ENCODE data around the gene PDAP1.
"Not testable (repeated sequence)": the region's sequence is repeated elsewhere in the genome, so short reads cannot be mapped to it uniquely, and the experiment has no call there.

PDAP1 gene

GRCh38 chr7:99357701-99358490 lies 50.5 kb downstream of the PDAP1 start:
- H3K9me3 ChIP-seq: no peaks in the 10 kb centered on the region
- no peaks in the 10 kb centered on the region for H3K27me3 ChIP-seq
- H3K4me1 ChIP-seq: no peaks in the 10 kb centered on the region
- no peak overlapping the region for H3K27ac ChIP-seq
- no peak for DNase-seq
- intact Hi-C loops (cut with DNase I; ENCODE audit: low total_unique reads): no loop called here
- TF ChIP-seq CTCF (IDR thresholded peaks at IDR 0.05): no peak
- no peak overlapping the region for H3K4me3 ChIP-seq
- H3K36me3 ChIP-seq: peaks cover 88 to 99% (median 91%) of the 10 kb centered on the region in 3 donors

DNA sequence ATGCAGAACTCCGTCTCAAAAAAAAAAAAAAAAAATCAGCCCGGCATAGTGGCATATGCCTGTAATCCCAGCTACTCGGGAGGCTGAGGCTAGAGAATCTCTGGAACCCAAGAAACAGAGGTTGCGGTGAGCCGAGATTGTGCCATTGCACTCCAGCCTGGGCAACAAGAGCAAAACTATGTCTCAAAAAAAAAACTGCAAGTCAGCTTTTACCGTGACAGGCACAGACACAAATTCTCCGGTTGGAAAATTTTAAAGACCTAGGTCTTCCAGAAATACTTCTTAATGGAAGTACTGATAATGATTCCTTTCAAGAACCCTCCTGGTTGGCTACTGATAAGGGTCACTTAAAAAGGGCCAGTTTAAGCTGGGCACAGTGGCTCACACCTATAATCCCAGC lies 53.3 kb downstream of the PDAP1 start:
- Histone ChIP-seq H3K27me3 (no peaks in the 10 kb centered on the region), H3K4me3 (no peak overlapping the region), H3K36me3 (peaks cover 87 to 99% (median 92%) of the 10 kb centered on the region in 3 donors), H3K9me3 (no peaks in the 10 kb centered on the region), H3K27ac (no peak overlapping the region), H3K4me1 (no peaks in the 10 kb centered on the region)
- intact Hi-C loops (cut with DNase I; ENCODE audit: low total_unique reads): no loop called here
- DNase-seq: no peak
- no peak for TF ChIP-seq CTCF (IDR thresholded peaks at IDR 0.05)

DNA sequence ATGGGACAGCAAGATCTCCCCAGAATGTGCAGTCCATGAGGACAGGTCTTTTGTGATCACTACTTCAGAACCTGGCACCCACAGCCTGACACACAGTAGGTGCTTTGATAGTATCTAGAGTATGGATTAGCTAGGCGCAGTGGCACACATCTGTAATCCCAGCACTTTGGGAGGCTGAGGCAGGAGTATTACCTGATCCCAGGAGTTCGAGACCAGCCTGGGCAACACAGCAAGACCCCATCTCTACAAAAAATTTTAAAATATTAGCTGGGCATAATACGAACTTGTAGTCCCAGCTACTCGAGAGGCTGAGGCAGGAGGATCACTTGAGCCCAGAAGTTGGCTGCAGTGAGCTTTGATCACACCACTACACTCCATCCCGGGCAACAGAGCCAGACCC lies 56.1 kb downstream of the PDAP1 start:
- Histone ChIP-seq H3K4me1 (no peaks in the 10 kb centered on the region), H3K36me3 (peaks cover 84 to 98% (median 87%) of the 10 kb centered on the region in 3 donors), H3K9me3 (no peaks in the 10 kb centered on the region), H3K27ac (no peak overlapping the region), H3K4me3 (no peak overlapping the region), H3K27me3 (no peaks in the 10 kb centered on the region)
- no peak for DNase-seq
- TF ChIP-seq CTCF (IDR thresholded peaks at IDR 0.05): no peak
- intact Hi-C loops (cut with DNase I; ENCODE audit: low total_unique reads): no loop called here

- H3K4me1 ChIP-seq; H3K27ac ChIP-seq; H3K4me3 ChIP-seq; intact Hi-C loops (cut with DNase I; ENCODE audit: low total_unique reads); DNase-seq; H3K27me3 ChIP-seq; H3K9me3 ChIP-seq: not testable (repeated sequence)
- H3K36me3 ChIP-seq: peaks cover 79 to 97% (median 87%) of the 10 kb centered on the region in 3 donors
Measured at GRCh38 chr7:99350641-99351040, 57.8 kb downstream of the PDAP1 start.

Measured in tibial artery (tissue), 4 donors.